Measurements from ENCODE around the gene CCNY. TPM values are rescaled to one million over a fixed set of nuclear protein-coding genes. Genes with fewer than 3 reads are reported as not detected.
"Not testable (repeated sequence)": the region's sequence is repeated elsewhere in the genome, so short reads cannot be mapped to it uniquely, and the experiment has no call there.

CCNY gene
- total RNA-seq, 1 donor from 2014 or later = 68.7 TPM

DNA sequence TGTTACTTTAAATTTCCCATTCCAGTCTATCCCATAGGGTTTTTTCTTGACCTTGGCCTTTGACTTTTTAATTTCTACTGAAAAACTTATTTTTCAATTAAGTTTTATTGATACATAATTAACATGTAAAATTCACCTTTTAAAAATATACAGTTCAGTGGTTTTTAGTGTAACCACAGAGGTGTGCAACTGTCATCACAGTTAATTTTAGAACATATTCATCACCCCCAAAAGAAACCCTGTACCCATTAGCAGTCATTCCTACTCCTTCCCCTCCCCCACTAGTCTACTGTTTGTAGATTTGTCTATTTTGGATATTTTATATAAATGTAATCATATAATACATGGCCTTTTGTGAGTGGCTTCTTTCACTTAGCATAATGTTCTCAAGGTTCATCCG lies 172.3 kb downstream of the CCNY start:
- TF ChIP-seq, protein P1, sequence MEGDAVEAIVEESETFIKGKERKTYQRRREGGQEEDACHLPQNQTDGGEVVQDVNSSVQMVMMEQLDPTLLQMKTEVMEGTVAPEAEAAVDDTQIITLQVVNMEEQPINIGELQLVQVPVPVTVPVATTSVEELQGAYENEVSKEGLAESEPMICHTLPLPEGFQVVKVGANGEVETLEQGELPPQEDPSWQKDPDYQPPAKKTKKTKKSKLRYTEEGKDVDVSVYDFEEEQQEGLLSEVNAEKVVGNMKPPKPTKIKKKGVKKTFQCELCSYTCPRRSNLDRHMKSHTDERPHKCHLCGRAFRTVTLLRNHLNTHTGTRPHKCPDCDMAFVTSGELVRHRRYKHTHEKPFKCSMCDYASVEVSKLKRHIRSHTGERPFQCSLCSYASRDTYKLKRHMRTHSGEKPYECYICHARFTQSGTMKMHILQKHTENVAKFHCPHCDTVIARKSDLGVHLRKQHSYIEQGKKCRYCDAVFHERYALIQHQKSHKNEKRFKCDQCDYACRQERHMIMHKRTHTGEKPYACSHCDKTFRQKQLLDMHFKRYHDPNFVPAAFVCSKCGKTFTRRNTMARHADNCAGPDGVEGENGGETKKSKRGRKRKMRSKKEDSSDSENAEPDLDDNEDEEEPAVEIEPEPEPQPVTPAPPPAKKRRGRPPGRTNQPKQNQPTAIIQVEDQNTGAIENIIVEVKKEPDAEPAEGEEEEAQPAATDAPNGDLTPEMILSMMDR (IDR thresholded peaks at IDR 0.05) = no peak
- Mint-ChIP-seq H3K27me3 (ENCODE audit: low read depth) (no peaks in the 10 kb centered on the region), H3K27ac (ENCODE audit: unreplicated experiment) (no peak overlapping the region), H3K4me3 (ENCODE audit: unreplicated experiment) (no peak overlapping the region), H3K4me1 (ENCODE audit: low read depth) (no peaks in the 10 kb centered on the region), H3K36me3 (ENCODE audit: low read depth) (peaks cover 7% of the 10 kb centered on the region), H3K9me3 (ENCODE audit: low read depth) (no peaks in the 10 kb centered on the region)
- no peak for DNase-seq (ENCODE audit: low spot score)

DNA sequence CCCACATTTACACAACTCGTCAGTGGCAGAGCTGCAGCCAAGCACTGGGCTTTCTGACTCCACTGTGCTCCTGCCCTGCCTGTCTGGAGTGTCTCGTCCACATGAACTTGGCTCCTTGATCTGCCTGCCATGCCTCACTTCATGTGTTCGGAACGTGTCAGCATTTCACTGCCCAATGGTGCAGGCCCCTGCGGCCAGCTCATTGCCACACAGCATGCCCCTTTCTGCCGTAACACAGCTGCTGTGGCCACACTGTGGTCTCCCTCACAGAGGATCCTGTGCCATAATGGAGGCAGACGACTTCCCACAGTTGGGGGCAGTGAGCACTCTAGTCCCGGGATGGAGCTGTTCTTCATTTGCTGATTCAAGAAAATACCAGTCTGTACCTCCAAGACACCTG lies 174.6 kb downstream of the CCNY start:
- TF ChIP-seq, protein P1 (IDR thresholded peaks at IDR 0.05) = no peak
- no peak overlapping the region for H3K4me3 Mint-ChIP-seq (ENCODE audit: unreplicated experiment)
- H3K36me3 Mint-ChIP-seq (ENCODE audit: low read depth) = peaks cover 7% of the 10 kb centered on the region
- peaks cover 4% of the 10 kb centered on the region for H3K4me1 Mint-ChIP-seq (ENCODE audit: low read depth)
- no peaks in the 10 kb centered on the region for H3K27me3 Mint-ChIP-seq (ENCODE audit: low read depth)
- H3K9me3 Mint-ChIP-seq (ENCODE audit: low read depth) = no peaks in the 10 kb centered on the region
- H3K27ac Mint-ChIP-seq (ENCODE audit: unreplicated experiment) = no peak overlapping the region
- DNase-seq (ENCODE audit: low spot score) = no peak

DNA sequence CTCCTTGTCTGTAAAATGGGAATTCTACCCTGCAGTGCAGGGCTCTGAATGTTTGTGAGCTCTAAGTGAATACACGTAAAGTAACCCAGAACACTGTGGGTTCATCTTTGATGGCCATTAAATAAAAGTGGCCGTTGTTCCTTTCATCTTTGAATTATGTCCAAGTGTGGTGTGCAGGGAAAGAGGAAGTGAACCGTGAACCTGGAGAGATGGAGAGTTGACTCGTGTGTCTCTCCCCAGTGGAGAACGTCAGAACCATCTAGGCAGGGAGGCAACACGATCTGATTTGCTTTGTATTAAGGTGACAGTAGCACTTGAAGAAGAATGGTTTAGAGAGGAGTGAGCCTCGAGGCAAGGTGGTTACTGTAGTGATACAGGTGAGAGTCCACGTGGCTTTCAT lies 175.3 kb downstream of the CCNY start:
- Mint-ChIP-seq H3K4me3 (ENCODE audit: unreplicated experiment) (no peak overlapping the region), H3K27ac (ENCODE audit: unreplicated experiment) (no peak overlapping the region), H3K9me3 (ENCODE audit: low read depth) (no peaks in the 10 kb centered on the region), H3K4me1 (ENCODE audit: low read depth) (peaks cover 9% of the 10 kb centered on the region), H3K27me3 (ENCODE audit: low read depth) (no peaks in the 10 kb centered on the region), H3K36me3 (ENCODE audit: low read depth) (peaks cover 7% of the 10 kb centered on the region)
- TF ChIP-seq, protein P1 (IDR thresholded peaks at IDR 0.05) = no peak
- no peak for DNase-seq (ENCODE audit: low spot score)

DNA sequence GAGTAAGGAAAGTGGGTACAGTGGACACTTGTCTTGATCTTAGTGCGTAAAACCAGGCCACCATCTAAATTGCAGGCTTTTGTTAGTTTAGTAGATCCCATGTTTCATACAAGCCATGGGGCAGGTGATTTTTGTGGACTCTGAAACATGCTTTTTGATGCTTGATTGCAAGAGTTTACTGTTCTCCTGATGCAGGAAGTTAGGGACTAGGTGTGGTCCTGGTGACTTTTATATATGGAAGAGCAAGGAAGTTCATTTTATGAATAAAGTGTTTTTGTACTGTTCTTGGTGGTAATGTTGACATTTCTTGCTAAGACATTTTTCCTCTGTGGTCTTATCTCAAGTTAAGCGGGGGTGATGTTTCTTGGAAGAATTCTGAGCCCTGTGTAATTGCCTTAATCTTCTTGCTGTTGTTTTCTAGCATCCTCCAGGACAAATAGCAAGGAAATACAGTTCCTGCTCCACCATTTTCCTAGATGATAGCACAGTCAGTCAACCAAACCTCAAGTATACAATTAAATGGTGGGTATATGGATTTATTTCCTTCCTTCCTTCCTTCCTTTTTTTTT lies 179.9 kb downstream of the CCNY start:
- no peaks in the 10 kb centered on the region for H3K27me3 Mint-ChIP-seq (ENCODE audit: low read depth)
- TF ChIP-seq, protein P1 (IDR thresholded peaks at IDR 0.05) = no peak
- no peak overlapping the region for H3K4me3 Mint-ChIP-seq (ENCODE audit: unreplicated experiment)
- H3K36me3 Mint-ChIP-seq (ENCODE audit: low read depth) = peaks cover 5% of the 10 kb centered on the region
- H3K27ac Mint-ChIP-seq (ENCODE audit: unreplicated experiment) = no peak overlapping the region
- no peak for DNase-seq (ENCODE audit: low spot score)
- H3K9me3 Mint-ChIP-seq (ENCODE audit: low read depth) = no peaks in the 10 kb centered on the region
- H3K4me1 Mint-ChIP-seq (ENCODE audit: low read depth) = peaks cover 9% of the 10 kb centered on the region

DNA sequence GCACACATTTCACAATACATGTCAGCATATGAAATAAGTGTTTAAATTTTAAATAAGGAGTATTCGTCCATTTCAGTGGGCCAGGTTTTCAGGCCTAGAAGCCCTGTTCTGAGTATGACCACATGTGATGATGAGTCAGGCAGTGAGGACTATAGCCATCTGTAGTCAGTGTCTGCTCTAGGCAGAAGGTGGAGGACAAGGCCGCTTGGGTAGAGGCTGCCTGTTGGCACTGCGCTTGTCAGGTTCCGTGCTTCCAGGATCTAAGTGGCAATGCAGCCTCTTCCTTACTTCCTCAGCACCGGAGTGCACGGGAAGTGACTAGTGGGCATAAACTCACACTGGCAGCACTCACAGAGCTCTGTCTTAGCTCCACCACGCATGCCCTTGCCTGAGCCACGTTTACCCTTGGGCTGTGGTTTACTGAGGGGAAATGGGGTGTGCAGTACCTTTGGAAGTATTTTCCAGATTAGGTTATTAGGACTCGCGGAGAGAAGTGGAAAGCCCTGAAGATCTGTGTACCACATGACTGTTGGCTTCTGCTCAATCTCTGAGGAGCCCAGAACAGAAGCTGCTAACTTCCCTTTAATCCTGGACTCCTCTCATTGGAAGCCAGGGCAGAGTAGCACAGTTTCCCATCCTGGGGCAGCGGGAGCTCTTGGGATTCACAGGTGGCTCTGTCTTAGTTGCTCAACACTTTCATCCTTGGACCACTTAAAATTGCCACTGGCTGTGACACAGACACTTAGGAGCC lies 181.3 kb downstream of the CCNY start:
- H3K9me3 Mint-ChIP-seq (ENCODE audit: low read depth) = no peaks in the 10 kb centered on the region
- H3K4me3 Mint-ChIP-seq (ENCODE audit: unreplicated experiment) = no peak overlapping the region
- TF ChIP-seq, protein P1 (IDR thresholded peaks at IDR 0.05) = no peak
- H3K27ac Mint-ChIP-seq (ENCODE audit: unreplicated experiment) = no peak overlapping the region
- peaks cover 4% of the 10 kb centered on the region for H3K36me3 Mint-ChIP-seq (ENCODE audit: low read depth)
- DNase-seq (ENCODE audit: low spot score) = no peak
- H3K4me1 Mint-ChIP-seq (ENCODE audit: low read depth) = peaks cover 9% of the 10 kb centered on the region
- no peaks in the 10 kb centered on the region for H3K27me3 Mint-ChIP-seq (ENCODE audit: low read depth)

DNA sequence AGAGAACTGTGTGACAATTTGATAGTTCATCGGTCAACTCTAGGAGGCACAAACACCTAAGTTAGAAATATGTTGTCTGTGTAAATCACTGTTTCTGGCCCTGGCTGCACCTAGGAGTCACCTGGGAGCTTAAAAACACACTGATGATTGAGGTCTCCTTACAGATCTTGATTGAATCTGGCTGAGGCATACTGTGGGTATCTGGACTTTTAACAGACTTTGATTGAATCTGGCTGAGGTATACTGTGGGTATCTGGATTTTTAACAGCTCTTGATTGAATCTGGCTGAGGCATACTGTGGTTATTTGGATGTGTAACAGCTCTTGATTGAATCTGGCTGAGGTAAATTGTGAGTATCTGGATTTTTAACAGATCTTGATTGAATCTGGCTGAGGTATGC lies 181.9 kb downstream of the CCNY start:
- not testable (repeated sequence) for H3K27ac Mint-ChIP-seq (ENCODE audit: unreplicated experiment); H3K9me3 Mint-ChIP-seq (ENCODE audit: low read depth); H3K27me3 Mint-ChIP-seq (ENCODE audit: low read depth); DNase-seq (ENCODE audit: low spot score); H3K36me3 Mint-ChIP-seq (ENCODE audit: low read depth); H3K4me1 Mint-ChIP-seq (ENCODE audit: low read depth); H3K4me3 Mint-ChIP-seq (ENCODE audit: unreplicated experiment)

All from chondrocyte (in vitro differentiated cells).